Stimulated activated CD8-positive, alpha-beta memory T cell treated with anti-CD3 and anti-CD28 coated beads, Interleukin-4, amount 100 ng/mL, for 4 hours (primary cell): ENCODE measurements around the gene LCN12.

ENCODE experiments used
- DNase-seq, 2 donors: peaks; one replicate each; pipeline ENCODE4 v3.0.0-alpha.2; 2020; ENCODE audit warnings: low read depth in 2 of 2, low spot score in 1 of 2

The LCN12 gene

DNA sequence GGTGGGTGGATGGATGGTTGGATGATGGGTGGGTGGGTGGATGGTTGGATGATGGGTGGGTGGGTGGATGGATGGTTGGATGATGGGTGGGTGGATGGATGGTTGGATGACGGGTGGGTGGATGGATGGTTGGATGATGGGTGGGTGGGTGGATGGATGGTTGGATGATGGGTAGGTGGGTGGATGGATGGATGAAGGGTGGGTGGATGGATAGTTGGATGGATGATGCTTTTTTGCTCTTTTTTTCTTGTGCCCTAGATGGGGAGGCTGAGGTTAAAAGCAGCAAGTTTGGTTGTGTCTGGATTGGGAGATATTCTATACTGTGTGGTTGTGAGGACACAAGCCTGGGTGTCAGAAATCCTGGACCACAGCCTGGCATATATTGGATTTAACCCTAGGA is 5.4 kb downstream of the LCN12 start:
- no peak for DNase-seq

DNA sequence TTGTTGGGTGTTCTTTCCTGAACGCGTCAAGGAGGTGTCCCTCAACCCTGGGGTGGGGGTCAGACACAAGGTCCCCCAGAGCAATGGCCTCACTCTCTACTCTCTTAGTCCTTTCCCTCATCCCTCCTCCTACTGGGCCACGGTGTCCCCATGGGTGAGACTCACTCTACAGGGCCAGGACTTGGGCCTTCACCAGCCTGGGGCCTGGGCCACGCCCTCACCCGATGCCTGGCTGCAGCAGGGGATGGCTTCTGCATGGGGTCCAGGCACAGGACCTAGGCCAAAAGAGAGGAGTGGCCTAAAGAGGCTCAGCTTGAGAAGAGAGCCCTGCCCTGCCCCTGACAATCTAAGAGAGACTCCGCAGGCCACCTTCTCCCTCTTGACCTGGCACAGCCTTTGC is 5.8 kb downstream of the LCN12 start:
- DNase-seq, result no peak

DNA sequence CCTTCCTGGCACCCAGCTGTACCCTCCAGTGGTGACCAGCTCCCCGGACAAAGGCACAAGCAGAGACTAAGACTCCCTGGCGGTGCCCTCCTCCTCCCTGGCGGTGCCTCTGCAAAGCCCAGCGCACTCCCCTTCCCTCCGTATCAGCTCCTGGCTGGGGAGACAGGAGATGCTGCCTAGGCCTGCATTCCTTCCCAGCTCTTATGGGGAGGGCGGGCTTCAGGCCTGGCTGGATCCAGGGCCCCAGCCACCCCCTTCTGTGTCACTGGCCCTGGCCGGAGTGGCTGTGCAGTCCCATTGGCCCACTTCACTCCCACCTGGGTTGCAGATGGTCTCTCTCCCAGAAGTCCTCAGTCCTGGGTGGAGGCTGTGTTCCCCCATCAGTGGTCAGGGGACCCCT is 6.4 kb downstream of the LCN12 start:
- no peak for DNase-seq

DNA sequence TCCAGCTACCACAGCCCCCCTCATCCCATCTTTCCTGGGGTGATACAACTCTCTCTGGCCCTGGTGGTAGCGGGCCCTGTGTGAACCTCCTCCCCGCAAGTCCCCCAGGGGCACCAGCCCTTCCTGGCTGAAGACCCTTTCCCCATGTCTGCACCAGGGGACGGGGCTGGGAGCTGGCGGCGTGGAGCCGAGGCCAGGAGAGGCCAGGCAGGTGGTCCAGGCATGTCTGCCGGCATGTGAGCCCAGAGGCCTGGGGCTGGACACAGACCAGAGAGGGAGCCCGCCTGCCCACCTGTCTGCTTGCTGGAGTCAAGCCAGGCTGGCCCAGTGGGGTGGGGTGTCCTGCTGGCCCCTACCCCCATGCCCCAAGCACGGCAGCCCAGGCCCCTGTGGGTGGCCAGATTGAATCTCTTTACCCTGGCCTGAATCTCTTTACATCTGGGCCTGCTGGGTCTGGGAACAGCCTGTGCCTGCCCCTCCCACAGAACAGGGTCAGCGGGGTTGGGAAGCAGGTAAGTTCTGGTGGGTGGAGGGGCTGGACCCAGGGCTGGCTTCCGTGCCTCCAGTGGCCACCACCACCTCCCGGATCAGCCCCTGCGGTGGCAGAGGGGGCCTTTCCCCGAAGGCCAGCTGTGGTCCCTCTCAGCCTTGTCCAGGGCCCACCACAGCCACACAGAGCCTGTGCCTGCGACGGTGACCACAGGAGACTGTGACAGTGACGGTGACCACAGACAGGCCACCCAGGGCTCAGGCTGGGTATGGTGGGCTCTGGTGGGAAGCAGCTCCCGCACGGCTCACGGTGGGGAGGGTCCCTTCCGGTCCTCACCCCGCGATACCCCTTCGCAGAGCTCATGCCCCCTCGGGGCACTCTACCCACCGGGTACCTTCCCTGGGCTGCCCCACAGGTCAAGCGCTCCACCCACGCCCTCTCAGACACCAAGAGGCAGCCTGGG is 7.1 kb downstream of the LCN12 start:
- DNase-seq, result no peak

DNA sequence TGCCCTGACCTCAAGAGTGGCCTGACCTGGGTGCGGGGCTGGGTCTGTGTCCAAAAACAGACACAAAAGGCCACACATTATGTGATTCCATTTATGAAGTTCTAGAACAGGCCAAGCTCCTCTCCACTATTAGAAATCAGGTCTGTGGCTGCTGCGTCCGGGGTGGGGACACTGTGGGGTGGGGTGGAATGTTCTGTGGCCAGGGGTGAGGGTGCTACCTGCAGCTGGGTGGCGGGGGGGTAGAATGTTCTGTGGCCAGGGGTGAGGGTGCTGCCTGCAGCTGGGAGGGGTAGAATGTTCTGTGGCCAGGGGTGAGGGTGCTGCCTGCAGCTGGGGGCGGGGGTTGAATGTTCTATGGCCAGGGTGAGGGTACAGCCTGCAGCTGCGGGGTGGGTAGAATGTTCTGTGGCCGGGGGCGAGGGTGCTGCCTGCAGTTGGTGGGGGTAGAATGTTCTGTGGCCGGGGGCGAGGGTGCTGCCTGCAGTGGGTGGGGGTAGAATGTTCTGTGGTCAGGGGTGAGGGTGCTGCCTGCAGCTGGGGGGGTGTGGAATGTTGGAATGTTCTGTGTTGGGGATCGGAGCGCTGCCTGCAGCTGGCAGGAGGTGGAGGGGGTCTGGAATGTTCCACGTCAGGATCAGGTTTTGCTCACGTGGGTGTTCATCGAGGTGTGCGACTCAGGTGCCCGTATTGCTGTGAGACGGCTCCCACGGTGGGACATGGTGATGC is 8.3 kb downstream of the LCN12 start:
- DNase-seq, result no peak

DNA sequence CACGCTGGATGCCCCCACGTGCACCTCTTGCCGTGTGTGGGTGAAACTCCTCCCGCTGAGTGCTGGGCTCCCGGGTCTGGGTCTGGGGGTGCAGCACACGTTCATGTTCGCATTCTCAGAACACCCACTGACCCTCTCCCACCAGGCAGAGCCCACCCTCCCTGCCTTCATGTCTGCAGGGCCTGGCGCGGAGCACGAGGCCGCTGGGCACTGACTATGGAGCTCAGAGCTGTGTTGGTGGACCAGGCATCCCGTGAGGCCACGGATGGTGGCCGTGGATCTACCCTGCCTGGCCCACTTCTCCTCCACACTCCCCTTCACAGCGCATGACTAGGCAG is 8.8 kb downstream of the LCN12 start:
- no peak for DNase-seq

DNA sequence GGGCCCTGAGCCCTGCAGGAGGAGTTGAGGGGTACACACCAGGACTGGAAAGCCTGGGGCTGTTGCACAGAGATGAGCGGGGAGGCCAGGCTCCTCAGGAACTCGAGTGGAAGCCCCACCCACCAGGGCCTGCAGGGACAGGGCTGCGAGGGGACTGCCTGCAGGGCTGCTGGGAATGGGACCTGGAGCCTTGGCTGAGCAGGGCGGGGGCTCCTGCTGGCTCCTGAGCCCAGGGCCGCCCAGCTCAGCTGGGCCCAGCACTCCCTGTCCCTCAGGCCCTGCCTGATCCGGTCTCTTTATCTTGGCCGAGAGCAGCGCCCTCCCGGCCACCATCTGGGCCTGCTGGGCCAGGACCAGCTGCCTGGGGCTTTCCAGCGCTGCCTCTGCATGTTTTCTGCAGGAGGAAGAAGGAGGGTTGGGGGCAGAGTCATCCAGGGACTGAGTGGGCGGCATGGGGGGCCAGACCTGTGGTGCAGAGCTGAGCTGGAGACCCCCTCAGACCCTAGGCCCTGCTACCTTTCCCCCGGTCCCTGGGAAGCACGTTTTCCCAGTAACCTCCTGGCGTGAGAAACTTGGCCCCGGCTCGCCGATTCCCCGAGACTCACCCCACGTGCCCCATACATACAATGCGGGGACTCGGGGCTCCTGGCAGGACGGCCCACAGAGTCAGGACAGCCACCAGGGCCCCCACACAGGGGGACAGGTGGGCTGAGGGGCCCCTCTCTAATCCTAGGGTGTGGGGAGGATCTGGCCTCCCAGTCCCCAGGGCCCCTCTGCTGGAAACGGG is 9.4 kb downstream of the LCN12 start:
- no peak for DNase-seq

DNA sequence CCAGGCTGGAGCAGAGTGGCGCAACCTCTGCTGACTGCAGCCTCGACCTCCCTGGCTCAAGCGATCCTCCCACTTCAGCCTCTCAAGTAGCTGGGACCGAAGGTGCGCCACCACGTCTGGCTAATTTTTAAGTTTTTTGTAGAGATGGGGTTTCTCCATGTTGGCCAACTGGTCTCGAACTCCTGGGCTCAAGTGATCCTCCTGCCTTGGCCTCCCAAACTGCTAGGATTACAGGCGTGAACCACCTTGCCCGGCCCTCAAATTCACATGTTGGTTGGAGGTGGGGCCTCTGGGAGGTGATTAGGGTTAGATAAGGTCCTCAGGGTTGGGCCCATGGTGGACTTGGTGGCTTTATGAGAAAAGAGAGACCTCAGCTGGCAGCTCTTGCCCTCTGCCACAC is 10.1 kb downstream of the LCN12 start:
- no peak for DNase-seq

DNA sequence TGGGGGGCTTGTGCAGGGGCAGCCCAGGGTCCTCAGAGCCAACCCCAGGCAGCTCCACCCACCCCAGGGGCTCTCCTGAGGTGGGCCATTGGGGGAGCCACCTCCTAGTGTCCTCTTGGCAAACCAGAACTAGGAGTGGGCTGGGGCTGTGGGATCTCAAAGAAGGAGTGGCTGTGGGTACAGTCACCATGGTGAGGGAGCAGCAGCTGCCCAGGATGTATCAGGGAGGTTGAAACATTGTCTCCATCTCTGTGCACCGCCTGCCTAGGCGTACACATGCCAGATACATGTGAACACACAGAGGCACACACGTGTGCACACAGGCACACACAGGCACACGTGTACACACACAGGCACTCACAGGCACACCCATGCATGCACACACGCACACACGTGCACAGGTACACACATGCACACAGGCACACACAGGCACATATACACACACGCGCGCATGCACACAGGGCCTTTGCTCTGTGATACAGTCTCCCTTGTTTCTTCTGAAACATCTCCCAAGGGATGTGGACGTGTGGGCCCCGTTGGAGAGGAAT is 10.7 kb downstream of the LCN12 start:
- no peak for DNase-seq

DNA sequence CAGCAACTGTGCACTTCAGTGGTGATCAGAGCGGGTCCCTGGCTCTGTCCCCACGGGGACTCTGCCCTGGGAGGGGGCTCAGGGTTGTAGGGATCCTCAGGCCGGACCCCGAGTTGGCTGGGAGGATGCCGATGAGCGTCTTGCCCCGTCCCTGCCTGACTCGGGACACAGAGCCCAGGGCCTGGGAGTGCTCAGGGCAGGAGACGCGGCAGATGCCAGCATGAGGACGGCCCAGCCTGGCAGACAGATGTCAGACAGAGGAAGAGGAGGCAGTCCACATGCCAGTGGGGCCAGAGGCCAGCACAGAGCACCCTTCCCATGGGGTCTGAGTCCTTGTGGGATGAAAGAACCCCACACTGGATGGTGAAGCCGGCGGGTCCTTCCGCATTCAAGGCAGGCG is 11.3 kb downstream of the LCN12 start:
- DNase-seq, result no peak

DNA sequence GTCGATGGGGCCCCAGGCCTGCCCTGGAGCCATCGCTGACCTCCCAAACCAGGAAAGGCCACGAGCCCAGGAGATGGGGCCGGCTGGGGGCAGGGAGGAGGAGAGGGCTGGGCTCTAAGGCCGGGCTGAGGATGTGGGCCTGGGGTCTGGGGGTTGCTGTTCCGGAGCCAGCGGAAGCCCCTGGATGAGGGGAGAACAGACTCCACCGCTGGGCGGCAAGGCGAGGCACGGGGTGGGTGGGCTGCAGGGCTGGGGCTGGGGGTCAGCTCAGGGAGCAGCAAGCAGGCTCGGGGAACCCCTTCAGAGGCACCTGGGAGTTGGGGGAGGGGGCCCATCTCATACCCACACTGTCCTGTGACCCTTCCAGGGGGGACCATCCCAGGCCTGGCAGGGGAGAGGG is 11.7 kb downstream of the LCN12 start:
- no peak for DNase-seq

DNA sequence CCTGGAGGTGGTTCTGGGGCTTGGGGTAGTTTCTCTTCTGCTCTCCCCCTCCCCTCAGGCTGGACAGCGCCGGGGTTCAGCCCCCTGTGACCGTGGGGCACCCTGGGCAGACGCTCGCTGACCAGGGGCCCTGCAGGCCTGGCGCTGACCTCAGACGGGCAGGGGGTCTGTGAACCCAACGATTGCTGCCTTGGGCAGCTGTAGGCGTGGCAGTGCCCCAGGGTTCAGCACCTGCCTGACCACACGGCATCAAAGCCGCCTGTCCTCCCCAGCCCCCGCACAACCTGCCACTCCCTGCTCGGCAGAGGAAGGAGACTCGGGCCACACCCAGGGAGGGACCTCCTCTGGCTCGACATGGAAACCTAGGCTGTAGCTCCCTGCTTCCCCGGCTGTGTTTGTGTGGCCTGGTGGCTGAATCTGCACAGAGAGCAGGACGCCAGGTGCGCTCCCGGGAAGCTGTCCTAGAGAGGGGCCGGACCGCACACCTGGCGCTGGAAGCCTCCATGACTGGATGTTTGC is 12.2 kb downstream of the LCN12 start:
- no peak for DNase-seq

DNA sequence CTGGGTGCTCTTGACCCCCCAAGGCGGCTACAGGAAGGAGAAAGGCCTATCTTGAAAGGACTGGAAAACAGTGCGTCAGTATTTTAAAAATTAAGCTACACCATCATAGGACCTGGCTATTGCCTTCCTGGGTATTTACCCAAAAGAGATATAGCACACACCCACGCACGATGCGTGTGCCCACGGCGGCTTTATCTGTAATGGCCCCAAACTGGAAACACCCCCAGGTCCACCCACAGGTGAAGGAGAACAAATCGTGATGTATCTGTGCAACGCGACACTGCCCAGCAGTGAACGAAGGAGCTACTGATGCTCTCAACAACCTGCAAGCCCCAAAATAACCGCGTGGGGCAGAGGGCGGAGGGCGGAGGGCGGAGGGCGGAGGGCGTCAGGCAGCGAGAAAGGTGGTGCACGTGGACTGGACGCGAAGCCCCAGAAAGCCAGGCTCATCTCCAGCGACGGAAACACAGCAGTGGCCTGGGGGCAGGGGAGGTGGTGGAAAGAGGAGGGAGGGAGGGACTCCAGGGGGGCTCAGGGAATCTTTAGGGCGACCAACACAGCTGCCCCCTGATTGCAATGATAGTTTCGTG is 12.9 kb downstream of the LCN12 start:
- DNase-seq, result no peak

DNA sequence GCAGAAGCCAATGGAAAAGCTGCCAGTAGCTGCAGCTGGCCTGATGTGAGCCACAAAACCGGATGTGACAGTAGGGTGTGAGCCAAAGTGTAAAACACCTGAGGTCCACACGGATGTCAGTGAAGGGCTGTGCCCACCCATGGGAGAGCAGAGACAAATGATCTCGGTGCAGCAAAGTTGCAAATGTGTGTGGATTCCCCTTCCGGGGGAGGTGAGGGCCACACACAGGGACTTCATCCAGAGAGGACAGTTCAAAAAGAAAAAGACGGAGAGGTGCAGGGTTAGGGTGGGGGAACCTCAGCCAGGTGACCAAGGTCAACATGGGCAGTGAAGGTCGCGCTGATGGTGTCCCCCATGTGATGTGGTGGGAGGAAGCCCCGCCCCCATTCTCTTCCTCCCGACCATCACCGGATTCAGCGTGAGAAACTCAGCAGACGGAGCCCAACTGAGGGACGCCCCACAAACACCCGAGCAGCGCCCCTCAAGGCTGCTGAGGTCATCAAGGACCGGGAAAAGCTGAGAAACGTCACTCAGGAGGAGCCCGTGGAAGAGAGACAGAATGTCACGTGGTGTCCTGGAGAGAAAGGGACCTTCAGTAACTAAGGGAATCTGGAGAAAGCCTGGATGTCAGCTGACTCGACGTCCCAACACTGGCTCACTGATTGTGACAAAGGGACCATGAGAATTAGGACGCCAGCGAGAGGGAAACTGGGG is 13.9 kb downstream of the LCN12 start:
- no peak for DNase-seq

DNA sequence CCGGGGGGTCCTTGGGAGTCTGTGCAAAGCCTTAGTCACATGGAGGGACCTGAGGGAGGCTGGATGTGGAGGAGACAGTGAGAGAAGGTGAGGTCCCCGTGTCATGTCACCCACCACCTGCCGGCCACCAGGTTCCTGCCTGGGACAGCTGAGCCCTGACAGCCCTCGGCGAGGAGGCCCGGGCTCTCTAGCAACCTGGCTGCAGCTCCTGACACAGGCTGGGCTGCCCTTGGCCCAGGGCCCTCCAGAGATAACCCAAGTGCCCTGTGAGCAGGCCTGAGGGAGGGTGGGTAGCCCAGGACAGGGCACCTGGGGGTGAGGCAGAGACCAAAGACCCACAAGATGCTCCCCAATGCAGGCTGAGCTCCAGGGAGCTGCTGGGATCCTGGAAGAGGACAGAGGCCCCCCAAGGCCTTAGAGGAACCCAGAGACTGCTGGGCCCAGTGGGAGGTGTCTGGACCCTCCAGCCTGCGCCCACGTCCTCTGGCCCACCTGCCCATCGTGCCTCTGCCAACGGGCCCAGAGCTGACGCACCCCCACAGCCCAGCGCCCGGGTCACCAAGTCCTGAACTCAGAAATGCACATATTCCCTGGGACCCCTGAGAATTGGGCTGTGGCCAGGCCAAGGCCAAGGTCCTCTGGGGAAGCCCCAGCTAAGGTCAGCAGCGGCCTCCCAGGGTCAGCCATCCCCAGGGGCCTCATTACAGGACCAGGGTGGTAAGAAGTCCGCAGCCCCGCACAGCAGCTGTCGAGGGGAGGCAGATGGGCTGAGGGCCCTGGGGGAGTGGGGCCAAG is 16.5 kb downstream of the LCN12 start:
- DNase-seq, result no peak

DNA sequence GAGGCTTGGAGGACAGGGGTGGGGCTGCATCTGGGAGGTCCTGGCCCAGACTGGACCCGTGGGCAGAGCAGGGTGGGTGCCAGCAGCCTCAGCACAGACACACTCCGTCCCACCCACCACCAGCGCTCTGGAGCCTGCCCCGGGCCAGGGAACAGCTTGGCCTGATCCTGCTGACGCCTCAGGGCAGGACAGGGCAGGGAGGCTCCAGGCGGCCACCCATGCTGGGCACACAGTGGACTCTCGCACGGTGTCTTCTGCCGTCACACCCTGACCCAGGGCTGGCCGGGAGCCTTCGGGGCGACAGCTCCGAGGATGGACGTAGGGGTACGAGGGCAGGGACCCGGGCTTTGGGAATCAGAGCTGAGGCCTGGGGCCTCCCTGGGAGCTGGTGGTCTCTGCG is 17.1 kb downstream of the LCN12 start:
- DNase-seq, result no peak

DNA sequence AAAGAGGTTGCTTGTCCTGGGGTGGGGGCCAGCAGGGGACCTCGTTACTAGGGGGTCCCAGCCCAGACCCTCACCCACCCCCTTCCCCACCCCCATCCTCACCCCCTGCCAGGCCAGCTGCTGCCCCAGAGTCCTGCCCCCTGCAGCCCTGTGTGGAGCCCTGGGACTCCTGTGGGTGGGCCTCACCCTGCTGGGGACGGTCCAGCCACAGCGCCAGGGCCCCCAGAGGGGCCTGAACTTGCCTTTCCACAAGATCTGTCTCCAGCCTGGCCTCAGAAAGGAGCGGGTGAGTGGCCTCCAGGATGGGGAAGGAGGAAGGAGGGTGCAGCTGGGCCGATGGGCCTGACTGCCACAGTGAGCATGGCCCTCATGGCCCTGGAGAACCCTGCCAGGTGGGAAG is 17.7 kb downstream of the LCN12 start:
- no peak for DNase-seq

DNA sequence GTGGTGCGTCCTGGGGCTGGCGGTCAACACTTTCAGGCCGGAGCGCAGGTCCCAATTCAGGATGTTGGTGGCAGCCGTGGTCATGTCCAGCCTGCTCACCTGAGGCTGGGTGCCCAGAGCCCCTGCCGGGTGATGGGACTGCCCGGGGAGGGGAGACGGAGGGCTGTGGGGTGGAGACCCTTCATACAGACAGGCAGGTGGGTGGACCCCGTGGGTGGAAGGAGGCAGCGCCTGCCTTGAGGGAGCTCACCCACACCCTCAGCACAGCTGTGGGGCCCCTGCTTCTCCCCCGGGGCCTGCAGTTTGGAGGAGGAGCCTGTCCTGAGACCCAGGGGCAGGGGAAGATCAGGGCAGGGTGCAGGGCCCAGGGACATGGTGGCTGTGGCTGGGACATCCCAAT is 18.3 kb downstream of the LCN12 start:
- no peak for DNase-seq

DNA sequence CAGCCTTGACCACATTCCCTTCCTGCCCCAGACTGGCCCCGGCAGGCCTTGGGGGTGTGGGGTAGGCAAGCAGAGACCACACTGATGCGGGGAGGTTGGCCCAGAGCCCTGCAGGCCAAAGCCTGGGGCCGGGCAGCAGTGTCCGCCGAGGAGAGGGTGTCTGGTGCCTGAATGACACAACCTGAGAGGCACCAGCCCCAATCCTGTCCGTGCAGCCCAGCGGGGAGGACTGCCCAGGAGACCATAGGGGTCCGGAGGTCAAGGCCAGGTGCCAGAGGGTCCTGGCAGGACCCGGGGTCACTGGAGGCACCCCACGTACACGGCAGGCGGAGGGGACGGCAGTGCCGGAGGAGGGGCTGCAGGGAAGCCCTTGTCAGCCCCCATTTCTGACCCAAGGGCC is 19.7 kb downstream of the LCN12 start:
- no peak for DNase-seq

DNA sequence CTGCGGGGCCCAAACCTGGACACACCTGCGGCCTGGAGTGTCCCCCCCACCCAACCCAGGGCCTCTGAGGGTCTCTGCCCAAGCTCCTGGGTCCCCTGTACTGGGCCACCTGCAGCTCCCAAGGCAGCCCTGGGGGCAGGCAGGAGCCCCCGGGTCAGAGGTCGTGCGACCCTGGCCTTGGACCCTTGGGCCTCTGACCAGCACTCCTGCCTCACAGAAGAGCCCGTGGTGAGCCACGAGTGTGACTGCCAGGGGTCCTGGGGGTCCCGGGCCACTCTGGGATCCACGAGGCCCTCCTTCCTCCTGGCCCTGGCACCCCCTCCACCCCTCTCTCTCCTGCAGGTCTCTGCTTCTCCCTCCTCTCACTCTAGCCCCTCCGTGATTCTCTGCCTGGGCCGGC is 20.3 kb downstream of the LCN12 start:
- no peak for DNase-seq
